ENCODE data around the gene DPYSL4. TPM values are rescaled to one million over a fixed set of nuclear protein-coding genes. Genes with fewer than 3 reads are reported as not detected.

DPYSL4 gene
- total and polyA plus RNA-seq, 2 experiments from 2014 or later, result 10.6 to 23.9 TPM

GRCh38 chr10:132188331-132188730 is 1.6 kb downstream of the DPYSL4 start:
- TF ChIP-seq ETS1 (IDR thresholded peaks at IDR 0.05), result no peak
- no peak for TF ChIP-seq CTCF (conservative IDR thresholded peaks at IDR 0.05; ENCODE audit: low read depth in 2 of 2)
- no peak for TF ChIP-seq CREB1 (CRISPR knock-in tag; IDR thresholded peaks at IDR 0.05; ENCODE audit: low read depth)
- TF ChIP-seq REST (IDR thresholded peaks at IDR 0.05; ENCODE audit: unreplicated experiment), result no peak
- no peak for TF ChIP-seq STAT1 (IDR thresholded peaks at IDR 0.05; ENCODE audit: unreplicated experiment)
- no peak for TF ChIP-seq JUNB (IDR thresholded peaks at IDR 0.05; ENCODE audit: unreplicated experiment)
- TF ChIP-seq POLR2AphosphoS5 (IDR thresholded peaks at IDR 0.05; ENCODE audit: low read depth), result no peak
- TF ChIP-seq ZNF114 (CRISPR knock-in tag; IDR thresholded peaks at IDR 0.05), result no peak
- TF ChIP-seq NANOG (IDR thresholded peaks at IDR 0.05; ENCODE audit: borderline replicate concordance), result no peak
- H3K27me3 Mint-ChIP-seq (ENCODE audit: insufficient read depth, low read depth, poor library complexity), result peaks cover 39% of the 10 kb centered on the region
- H3K4me2 ChIP-seq, result peak overlapping the region; percentile 90; the same call in 1 of the 2 replicates
- no peaks in the 10 kb centered on the region for H3F3A ChIP-seq (replicated peaks; ENCODE audit: low read depth)
- peaks cover 43% of the 10 kb centered on the region for H3K27me3 ChIP-seq (ENCODE audit: insufficient read depth)
- H3K9me2 ChIP-seq (ENCODE audit: insufficient read depth), result no peaks in the 10 kb centered on the region
- H3K79me2 ChIP-seq (replicated peaks; ENCODE audit: insufficient read depth), result no peaks in the 10 kb centered on the region
- peaks cover 9% of the 10 kb centered on the region for H3K36me3 Mint-ChIP-seq (ENCODE audit: low read depth)
- peaks cover 5% of the 10 kb centered on the region; the same call in 2 of the 3 replicates for H3K4me1 Mint-ChIP-seq
- no peaks in the 10 kb centered on the region; the same call in 2 of the 3 replicates for H3K9me3 Mint-ChIP-seq
- peak overlapping the region; percentile 70 for H3K4me3 Mint-ChIP-seq
- H3K27ac Mint-ChIP-seq, result no peak overlapping the region
- ATAC-seq, result no peak; the same call in 2 of the 3 replicates
- peak; percentile 18 for DNase-seq (ENCODE audit: low spot score)
- no peaks in the 10 kb centered on the region for H3K4me1 ChIP-seq (ENCODE audit: insufficient read depth)
- H3K27ac ChIP-seq (ENCODE audit: low read depth), result no peak overlapping the region
- no peak overlapping the region for H2AFZ ChIP-seq
- no peaks in the 10 kb centered on the region for H3K36me3 ChIP-seq (ENCODE audit: insufficient read depth)
- no peaks in the 10 kb centered on the region for H4K20me1 ChIP-seq (replicated peaks; ENCODE audit: insufficient read depth)
- peak overlapping the region; percentile 79 for H3K4me3 ChIP-seq

GRCh38 chr10:132189016-132189415 is 2.3 kb downstream of the DPYSL4 start:
- Histone ChIP-seq H3K4me3 (no peak overlapping the region), H4K20me1 (replicated peaks; ENCODE audit: insufficient read depth) (no peaks in the 10 kb centered on the region), H2AFZ (no peak overlapping the region), H3K27me3 (ENCODE audit: insufficient read depth) (peaks cover 43% of the 10 kb centered on the region), H3K4me1 (ENCODE audit: insufficient read depth) (no peaks in the 10 kb centered on the region), H3K9me2 (ENCODE audit: insufficient read depth) (no peaks in the 10 kb centered on the region), H3K79me2 (replicated peaks; ENCODE audit: insufficient read depth) (no peaks in the 10 kb centered on the region), H3K27ac (ENCODE audit: low read depth) (no peak overlapping the region), H3F3A (replicated peaks; ENCODE audit: low read depth) (no peaks in the 10 kb centered on the region), H3K36me3 (ENCODE audit: insufficient read depth) (no peaks in the 10 kb centered on the region), H3K4me2 (no peak overlapping the region)
- H3K27ac Mint-ChIP-seq, result no peak overlapping the region
- H3K36me3 Mint-ChIP-seq (ENCODE audit: low read depth), result peaks cover 9% of the 10 kb centered on the region
- DNase-seq (ENCODE audit: low spot score) (no peak), ATAC-seq (no peak)
- no peak for TF ChIP-seq JUNB (IDR thresholded peaks at IDR 0.05; ENCODE audit: unreplicated experiment)
- TF ChIP-seq EZH2phosphoT487 (IDR thresholded peaks at IDR 0.05; ENCODE audit: unreplicated experiment), result no peak
- H3K9me3 Mint-ChIP-seq, result no peaks in the 10 kb centered on the region; the same call in 1 of the 3 replicates
- peaks cover 5% of the 10 kb centered on the region; the same call in 2 of the 3 replicates for H3K4me1 Mint-ChIP-seq
- H3K27me3 Mint-ChIP-seq (ENCODE audit: insufficient read depth, low read depth, poor library complexity), result peaks cover 37% of the 10 kb centered on the region
- no peak overlapping the region for H3K4me3 Mint-ChIP-seq

Data from GM23338 (cell line).